Subcutaneous adipose tissue (tissue), 4 donors: Measurements from ENCODE around the gene SP6. TPM values are rescaled to one million over a fixed set of nuclear protein-coding genes. Genes with fewer than 3 reads are reported as not detected.

ENCODE experiments used
- total RNA-seq, 4 donors: library from RNA; depleted of rRNA; stranded (reverse); fragments of >200 nt; gene quantifications; one replicate each; pipeline ENCODE4 v1.1.0, GENCODE V29; 2016
- TF ChIP-seq, protein P1 (sequence below): fragments of 450-650 bp; IDR thresholded peaks from one replicate; pipeline ENCODE4 v1.5.1; 2016; ENCODE audit warnings: low read depth, mild to moderate bottlenecking, control low read depth, antibody characterized with exemption, moderate library complexity

The SP6 gene
- total RNA-seq, 4 donors from 2014 or later = 0.16 to 1.3 (median 0.17) TPM; not detected in 1

DNA sequence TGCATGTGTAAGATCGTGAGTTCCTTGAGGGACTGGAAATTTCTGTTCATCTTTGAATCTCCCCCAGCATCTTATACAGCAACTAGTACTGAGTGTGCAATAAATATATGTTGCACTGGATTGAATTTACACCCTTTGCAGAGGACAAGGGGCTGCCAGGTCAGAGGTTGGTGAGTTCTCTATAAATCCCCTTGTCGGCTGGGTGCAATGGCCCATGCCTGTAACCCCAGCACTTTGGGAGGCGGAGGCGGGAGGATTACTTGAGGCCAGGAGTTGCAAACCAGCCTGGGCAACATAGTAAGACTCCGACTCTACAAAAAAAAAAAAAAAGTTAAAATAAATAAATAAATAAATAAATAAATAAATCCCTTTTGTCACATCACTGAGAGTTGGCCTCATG lies 9.4 kb upstream of the SP6 start:
- TF ChIP-seq, protein P1, sequence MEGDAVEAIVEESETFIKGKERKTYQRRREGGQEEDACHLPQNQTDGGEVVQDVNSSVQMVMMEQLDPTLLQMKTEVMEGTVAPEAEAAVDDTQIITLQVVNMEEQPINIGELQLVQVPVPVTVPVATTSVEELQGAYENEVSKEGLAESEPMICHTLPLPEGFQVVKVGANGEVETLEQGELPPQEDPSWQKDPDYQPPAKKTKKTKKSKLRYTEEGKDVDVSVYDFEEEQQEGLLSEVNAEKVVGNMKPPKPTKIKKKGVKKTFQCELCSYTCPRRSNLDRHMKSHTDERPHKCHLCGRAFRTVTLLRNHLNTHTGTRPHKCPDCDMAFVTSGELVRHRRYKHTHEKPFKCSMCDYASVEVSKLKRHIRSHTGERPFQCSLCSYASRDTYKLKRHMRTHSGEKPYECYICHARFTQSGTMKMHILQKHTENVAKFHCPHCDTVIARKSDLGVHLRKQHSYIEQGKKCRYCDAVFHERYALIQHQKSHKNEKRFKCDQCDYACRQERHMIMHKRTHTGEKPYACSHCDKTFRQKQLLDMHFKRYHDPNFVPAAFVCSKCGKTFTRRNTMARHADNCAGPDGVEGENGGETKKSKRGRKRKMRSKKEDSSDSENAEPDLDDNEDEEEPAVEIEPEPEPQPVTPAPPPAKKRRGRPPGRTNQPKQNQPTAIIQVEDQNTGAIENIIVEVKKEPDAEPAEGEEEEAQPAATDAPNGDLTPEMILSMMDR = no peak

DNA sequence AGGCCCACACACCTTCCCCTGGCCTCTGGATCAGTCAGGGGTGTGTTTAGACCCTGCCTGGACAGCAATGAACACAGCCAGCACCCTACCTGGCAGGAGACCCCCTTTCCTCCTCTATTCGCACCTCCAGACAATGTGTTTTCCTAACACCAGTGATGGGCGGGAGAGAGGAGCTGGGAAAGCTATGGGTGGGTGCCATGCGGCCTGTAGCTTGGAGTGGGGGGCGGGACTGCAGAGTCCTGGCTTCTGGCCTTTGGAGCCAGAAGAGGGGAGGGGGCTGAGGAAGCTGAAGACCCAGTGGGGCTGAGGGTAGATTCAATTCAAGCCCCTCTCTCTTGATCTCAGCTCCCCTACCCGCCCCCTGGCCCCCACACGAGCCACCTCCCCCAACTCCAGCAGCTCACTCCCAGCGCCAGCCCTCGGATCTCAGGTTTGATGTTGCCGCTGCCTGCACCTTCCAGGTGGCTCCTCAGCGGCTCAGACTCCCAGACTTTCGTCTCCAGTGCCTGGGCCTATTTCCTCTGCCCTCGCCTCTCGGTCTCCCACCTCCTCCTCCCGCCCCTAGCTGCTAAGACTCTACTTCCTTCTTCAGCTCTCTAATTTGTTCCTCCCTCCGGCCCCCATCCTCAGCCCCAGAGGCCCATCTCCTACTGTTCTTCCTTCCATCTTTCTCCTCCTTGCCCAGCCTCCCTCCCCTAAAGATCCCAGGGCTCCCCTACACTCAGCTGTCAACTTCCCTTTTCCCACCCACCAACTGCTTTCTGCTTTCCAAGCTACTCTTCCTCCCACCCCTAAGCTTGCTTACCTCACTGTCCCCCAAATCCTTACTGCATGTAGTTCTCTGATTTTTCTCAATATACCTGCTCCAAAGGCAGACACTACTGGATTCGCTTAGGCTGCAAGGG lies 6.8 kb upstream of the SP6 start:
- TF ChIP-seq, protein P1 = no peak

DNA sequence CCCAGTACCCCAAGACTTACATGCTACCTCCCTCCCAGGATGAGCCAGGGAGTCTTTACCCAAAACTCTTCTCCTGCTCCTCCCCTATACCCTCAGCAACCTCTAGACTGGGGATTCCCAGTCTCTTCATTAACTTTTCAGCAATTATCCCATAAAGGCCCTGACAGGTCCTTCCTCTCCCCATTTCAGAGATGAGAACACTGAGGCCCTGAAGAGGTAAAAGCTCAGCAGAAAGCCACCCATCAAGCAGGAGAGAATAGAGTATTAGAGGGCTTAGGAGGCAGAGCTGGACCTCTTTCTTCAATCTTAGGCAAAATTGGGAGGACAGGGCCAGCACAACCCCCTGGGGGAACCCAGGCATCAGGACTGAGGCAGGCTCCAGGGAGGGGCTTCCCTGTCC lies 5.9 kb upstream of the SP6 start:
- TF ChIP-seq, protein P1 = no peak

DNA sequence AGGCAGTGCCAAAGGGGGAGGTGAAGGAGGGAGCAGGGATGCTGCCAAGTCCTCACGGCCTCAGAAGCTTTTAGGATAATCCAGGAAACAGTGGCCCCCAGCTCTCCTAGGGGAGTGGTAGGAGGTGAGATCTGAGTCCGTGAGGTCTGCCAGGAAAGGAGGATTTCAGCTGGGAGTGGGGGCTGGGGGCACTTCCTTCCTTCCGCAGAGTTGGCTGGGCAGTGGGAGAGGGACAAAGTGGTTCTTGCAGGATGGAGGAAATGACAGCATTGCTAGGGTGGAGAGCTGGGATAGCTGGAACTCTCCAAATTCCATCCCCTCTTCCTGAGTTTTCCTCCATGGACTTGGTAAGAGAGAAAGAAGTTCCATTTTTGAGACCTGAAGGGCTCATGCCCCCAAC lies 4.8 kb upstream of the SP6 start:
- TF ChIP-seq, protein P1 = no peak

DNA sequence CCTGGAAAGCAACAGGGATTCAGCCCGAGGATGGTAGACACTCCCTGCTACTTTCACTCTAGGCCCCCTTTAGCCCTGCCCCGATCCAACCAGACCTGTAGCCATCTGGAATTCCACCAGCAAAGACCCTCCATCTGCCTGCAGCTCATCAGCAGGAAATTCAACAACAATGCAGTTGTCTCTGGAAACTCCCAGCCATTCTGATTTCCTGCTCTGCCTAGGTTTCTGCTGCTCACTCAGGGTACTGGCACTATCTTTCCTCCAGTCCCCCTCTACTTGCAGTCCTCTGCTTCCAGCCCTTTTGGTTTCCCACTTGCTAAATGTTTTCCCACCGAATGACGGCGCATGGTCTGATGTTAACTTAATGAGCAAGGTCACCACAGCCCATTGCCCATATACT lies 2.7 kb upstream of the SP6 start:
- TF ChIP-seq, protein P1 = no peak

DNA sequence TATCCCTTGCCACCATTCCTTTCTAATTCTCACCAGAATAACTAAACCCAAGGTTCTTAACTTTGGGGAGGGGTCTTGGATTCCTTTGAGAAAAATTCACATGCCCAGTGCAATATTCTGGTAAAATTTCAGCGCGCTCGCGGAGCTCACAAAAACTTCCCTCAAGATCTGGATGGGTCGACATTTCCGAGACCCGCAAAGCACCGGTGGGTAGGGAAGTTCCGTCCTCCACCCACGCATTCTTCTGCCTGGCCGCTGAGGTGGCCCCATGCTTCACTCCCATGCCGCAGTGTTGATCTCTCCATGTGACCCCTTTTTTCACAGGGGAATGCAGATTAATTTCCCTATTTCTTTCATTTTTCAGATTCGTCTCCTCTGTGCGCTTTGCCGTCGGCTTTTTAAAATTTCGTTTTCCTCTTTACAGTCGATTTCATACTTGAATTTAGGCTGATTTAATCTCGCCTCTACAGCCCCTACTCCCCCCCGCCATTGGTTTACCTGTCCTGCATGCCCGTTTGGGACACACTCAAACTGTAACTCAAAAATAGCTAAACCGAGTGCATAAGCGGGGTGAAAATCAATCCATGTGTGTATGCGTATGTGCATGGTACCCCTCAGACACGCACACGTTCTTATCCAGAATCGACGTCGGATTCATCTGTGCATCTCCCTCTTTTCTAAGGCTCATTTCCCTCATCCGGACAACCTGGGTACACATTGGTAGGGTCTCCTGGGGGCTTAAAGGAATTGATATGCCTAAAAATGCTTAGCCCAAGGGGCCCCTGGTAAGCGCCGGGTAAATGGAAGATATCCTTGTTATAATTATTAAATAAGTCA lies 1.4 kb upstream of the SP6 start:
- TF ChIP-seq, protein P1 = no peak

DNA sequence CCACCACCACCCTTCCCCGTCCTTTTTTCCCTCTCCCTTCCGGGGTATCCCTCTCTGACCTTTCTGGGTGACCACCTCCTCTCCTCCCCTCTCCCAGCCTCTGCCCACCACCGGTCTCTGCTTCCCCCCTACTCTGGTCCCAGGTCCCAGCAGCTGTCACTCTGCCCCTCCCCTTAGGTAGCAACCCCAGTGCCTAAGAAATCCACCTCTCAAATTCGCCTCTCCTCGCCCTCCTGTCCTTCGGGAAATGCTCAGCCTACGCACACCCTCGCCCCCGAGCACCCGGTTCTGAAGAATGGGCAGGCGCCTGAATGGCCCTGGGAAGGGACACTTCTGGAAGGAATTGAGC lies 775 bp upstream of the SP6 start:
- TF ChIP-seq, protein P1 = no peak
